Fibroblast of skin of left biceps (primary cell): ENCODE measurements around the gene LRG1.
"Not testable (repeated sequence)": the region's sequence is repeated elsewhere in the genome, so short reads cannot be mapped to it uniquely, and the experiment has no call there.

Experiments used
- DNase-seq, 2 experiments: peaks; one replicate each; pipeline ENCODE4 v3.0.0-alpha.2; 2013; ENCODE audit warnings: low read depth in 2 of 2

The LRG1 gene

DNA sequence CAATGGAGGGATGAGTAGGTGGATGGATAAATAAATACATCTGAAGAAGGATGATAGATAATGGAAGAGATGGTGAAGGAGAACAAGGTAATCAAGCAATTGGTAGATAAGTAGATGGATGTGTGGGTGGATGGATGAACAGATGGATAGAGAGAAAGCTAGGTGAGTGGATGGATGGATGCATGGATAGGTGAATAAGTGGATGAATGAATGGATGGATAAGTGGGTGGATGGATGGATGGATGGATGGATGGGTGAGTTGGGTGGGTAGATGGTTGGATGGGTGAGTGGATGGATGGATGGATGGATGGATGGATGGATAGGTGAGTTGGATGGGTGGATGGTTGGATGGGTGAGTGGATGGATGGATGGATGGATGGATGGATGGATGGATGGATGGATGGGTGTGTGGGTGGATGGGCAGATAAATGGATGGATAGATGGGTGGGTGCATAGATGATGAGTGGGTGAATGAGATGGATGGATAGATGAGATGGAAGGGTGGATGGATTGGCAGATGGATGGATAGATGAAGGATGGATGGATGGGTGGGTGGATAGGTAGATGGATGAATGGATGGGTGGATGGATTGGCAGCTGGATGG lies 13.4 kb upstream of the LRG1 start:
- DNase-seq, result no peak

DNA sequence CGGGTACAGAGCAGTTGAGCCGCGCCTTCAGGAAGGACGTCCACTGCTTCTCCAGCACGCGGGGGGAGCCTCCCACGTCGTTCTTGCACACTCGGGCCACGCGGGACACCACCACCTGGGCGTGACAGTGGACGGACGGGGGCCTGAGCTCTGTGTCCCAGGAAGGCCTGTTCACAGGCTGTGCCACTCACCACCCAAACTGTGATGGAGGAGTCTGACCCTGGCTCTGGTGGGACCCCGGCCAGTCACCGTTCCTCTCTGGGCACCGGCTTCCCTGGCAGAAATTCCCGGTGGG lies 12.6 kb upstream of the LRG1 start:
- DNase-seq, result no peak

DNA sequence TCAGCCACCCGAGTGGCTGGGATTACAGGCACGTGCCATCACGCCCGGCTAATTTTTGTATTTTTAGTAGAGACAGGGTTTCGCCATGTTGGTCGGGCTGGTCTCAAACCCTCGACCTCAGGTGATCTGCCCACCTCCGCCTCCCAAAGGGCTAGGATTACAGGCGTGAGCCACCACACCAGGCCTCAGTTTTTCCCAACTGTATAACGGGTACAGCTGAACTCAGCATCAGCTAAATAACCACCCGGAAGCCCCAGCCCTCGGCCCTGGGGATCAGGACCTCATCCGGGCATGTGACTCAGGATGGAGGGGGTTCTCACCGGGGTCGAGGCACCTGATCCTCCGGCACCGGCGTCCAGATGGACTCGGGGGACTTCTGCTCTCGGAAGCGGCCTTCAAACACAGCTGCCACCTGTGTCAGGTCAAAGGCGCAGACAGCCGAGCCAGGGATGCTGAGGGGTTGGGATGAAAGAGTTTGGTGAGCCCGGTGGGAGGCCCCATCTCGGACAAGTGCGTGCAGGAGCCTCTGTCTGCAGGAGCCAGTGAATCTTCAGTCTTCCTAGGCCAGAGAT lies 10.7 kb upstream of the LRG1 start:
- DNase-seq, result no peak

DNA sequence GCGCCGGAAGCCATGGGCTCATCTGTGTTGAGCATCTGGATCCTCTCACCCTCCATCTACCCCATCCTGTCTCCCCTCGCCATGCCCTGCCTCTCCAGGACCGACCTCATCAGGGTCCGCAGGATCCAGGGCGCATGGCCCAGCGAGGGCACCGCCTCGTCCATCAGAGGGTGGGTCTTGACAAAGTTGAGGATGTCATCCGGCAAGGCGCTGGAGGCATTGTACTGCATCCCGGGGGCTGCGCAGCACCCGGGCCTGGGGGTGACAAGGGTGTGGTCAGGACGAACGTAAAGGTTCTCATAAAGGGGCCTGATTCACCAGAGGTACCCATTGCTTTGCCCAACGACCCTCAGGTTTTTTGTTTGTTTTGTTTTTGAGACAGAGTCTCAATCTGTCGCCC lies 10.2 kb upstream of the LRG1 start:
- DNase-seq, result no peak

DNA sequence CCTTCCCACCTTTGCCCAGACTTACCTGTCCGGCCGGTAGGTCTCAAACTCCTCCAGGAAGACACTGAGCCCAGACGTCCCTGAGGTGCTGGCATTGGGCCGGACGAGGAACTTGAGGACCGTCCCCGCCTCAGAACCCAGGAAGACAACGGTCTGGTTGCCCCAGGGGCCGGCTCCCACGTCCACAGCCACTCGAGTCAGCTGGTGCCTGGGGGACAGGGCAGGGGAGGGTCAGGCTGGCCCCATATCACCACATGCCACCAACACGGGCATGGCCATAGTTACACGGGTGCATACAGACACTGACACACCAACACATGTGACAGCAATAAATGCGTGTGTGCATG lies 8.4 kb upstream of the LRG1 start:
- no peak for DNase-seq

DNA sequence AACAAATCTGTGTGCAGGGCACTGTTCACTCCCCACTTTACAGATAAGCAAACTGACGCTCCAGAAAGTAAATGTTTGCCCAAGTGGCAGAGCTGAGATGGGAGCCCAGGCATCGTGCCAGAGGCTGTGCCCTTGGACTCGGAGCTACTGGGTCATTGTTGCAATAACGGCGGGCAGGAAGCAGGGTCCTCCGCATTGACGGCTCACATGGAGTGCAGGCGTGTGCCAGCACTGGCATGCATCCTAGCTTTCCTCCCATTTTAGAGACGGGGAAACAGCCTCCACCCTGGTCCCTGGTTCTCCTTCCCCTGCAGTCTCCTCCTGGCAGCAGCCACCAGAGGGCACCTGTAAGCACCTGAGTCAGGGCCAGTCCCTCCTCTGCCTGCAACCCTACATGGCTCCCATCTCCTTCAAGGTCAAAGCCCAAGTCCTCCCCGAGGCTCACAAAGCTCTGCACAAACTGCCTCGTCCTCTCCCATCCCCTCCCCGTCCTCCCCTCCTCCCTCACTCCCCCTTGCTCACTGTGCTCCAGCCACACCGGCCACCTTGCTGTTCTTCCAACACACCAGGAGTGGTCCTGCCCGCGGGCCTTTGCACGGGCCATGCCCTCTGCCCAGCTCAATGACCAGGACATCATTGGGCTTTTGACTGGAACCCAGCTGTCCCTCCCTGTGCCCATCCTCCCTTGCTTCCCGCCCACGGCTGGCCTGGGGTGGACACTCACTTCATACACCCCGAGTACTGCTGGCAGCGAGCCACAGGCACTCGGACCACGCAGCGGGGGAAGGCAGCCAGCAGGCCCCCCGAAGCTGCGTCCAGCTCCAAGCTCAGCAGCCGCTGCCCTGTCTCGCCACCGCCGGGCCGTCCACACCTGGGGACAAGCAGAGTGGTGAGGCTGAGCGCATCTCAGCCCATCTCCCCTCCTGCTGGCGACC lies 7.7 kb upstream of the LRG1 start:
- no peak for DNase-seq

DNA sequence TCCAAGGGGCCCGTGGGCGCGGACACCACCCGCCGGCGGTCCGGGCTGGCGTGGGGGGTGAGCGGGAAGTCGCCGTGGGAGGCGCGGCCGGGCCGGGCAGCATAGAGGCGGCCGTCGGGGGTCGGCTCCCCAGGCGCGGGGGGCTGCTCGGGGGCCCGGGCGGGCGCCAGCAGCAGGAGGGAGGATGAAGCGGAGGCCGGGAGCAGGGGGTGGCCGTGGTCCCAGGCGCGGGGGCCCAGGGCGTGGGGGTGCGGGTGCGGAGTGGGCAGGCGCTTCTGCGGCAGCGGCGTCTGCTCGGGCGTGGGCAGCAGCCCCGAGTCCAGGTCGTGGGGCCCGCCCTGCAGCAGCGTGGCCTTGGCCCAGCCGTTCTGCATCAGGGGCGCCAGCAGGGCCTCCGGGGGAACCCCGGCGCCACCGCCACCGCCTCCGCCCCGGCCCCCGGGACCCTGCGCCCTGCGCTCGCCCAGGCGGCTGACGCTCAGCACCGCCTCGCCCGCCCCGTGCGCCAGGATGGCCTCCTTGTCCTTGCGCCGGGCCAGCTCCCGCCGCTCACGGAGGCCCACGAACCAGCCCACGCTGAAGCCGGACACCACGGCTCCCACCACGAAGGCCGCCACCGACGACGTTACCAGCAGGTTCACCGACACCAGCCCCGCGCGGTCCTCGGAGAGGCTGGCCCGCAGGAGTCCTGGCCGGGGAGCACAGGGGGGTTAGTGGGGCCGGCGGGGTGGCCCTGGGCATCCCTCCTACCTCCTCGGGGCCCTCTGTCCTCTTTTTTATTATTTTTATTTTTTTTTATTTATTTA lies 4.2 kb upstream of the LRG1 start:
- DNase-seq, result no peak

DNA sequence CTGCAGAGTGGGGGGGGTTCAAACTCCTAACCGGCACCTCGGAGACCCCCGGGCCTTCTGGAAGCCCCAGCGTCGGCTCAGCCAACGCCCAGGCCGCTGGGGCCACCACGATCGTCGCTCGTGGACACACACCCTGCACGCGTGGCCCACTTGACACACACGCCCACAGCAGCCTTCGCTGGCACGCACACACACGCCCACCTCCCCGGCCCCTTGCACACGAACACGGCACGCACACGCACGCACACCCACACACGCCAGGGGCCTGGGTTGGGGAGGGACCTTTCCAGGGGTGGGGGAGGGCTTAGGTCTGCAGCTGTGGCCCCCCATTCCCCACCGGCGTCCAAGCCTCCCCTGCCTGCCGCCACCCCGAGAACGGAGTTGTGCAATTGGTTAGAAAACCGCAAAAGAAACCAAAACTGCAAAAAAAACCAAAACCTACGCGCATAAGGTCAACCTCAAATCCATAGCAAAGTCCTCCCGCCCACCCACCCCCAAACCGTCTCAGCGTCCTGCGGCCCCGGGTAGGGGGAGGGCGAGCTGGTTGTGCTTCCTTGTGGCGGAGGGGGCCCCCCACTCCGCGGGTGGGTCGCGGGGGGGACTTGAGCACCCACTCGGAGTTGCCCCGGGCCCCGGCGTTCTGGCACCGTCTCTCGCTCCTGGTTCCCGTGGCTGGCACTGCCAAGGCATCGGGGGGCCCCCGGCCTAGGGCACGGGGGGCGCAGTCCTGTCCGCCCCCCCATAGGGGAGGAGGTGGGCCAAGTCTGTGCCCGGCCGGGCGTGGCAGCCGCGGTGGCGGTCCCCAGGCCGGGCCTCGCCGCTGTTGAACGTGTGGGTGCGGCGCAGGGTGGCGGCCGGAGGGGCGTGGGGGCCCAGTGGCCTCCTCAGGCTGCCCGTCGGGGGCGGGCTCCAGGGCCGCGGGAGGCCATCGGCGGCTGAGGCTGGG lies 3.3 kb upstream of the LRG1 start:
- DNase-seq, result no peak

DNA sequence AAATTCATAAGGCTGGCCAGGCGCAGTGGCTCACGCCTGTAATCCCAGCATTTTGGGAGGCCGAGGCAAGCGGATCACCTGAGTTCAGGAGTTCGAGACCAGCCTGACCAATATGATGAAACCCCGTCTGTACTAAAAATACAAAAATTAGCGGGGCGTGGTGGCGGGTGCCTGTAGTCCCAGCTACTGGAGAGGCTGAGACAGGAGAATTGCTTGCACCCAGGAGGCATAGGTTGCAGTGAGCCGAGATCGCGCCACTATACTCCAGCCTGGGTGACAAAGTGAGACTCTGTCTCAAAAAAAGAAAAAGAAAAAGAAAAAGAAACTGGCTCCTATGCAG lies 1.9 kb upstream of the LRG1 start:
- not testable (repeated sequence) for DNase-seq

DNA sequence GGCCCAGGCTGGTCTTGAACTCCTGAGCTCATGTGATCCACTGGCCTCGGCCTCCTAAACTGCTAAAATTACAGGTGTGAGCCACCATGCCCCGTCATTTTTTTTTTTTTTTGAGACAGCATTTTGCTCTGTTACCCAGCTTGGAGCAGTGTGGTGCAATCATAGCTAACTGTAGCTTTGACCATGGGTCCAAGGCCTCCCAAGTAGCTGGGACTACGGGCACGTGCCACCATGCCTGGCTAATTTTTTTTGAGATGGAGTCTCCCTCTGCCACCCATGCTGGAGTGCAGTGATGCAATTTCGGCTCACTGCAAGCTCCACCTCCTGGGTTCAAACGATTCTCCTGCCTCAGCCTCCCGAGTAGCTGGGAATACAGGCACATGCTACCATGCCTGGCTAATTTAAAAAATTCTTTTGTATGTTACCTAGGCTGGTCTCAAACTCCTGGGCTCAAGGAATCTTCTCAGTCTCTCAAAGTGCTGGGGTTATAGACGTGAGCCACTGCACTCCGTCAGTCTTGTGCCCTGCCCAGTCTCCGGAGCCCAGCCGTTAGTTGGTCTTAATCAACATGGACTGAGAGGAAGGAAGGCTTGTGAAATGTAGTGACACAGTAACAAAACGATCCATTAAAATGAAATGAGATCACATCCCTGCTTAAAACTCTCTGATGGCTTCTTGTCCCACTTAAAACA lies 1.4 kb upstream of the LRG1 start:
- DNase-seq, result no peak

DNA sequence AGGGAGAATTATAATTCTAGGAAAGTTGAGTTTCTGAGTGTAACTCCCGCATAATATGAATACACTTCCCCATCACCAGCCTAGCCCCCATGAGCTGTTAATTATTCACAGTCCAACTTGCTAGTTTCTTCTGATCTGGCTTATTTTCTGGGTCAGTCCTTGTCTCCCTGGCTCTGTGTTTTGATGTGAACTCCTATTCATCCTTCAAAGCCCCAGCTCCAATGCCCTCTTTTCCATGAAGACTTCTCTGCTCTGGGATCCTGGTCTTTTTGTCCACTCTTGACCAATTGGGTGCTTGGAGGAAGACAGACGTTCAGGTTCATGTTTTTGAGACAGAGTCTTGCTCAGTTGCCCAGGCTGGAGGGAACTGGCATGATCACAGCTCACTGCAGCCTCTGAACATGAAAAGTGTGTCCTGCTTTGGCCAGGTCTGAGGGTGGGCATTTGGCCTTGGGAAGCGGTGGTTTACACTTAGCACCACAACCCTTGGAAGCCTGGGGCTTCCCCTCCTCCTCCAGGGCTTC lies 605 bp downstream of the LRG1 start:
- no peak for DNase-seq

DNA sequence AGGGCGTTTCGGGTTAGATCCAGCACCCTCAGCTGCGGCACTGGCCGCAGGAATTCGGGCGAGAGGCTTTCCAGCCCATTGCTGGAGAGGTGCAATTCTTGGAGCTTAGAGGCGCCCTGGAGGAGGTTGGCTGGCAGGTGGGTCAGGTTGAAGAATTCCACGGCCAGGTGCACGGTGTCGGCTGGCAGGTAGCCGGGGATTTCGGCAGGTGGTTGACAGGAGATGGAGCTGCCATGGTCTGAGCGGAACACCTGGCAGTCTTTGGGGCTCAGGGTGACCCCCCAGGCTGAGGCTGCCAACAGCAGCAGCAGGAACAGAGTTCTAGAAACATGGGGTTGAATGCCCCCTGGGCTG lies 1.3 kb downstream of the LRG1 start:
- DNase-seq, result no peak

DNA sequence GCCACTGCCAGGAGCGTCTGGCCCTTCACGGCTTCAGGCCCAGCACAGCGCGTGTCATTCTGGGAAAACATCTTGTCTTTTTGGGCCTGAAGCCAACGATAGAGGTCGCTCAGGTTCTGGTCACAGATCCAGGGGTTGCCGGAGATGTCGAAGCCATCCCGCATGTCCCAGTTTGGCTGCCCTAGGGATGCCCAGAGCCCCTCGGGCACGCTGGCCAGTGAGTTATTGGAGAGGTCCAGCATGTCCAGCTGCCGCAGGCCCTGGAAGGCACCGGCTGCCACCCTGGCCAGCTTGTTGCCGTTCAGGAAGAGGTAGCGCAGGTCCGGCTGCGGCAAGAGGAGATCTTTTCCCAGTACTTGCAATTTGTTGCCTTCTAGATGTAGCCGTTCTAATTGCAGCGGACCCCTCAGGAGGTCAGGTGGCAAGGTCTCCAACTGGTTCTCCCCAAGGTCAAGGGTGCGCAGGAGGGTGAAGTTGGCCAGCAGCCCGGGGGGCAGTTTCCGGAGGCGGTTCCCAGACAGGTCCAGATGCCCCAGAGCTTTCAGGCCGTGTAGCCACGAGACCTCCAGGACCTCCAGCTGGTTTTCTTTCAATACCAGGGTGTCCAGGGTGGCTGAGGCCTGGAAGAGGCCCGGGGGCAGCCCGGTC lies 1.8 kb downstream of the LRG1 start:
- DNase-seq, result no peak

DNA sequence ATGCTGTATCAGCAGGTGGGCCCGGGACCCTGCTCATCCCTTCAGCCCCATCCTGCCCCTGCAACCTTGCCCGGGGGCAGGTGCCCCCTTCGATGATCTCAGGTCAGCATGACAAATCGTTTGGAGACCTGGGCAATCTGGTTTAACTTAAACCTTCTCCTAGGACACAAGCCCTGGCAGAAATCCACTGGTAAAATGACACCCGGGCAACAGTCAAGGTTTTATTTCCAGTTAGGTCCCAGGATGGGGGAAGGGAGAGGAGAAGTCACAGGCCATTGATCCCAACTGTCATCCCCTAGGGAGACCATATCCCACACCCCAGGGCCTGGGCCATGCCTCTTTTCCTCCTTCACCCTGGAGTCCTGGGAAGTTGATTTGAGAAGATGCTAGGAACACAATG lies 3.0 kb downstream of the LRG1 start:
- no peak for DNase-seq

DNA sequence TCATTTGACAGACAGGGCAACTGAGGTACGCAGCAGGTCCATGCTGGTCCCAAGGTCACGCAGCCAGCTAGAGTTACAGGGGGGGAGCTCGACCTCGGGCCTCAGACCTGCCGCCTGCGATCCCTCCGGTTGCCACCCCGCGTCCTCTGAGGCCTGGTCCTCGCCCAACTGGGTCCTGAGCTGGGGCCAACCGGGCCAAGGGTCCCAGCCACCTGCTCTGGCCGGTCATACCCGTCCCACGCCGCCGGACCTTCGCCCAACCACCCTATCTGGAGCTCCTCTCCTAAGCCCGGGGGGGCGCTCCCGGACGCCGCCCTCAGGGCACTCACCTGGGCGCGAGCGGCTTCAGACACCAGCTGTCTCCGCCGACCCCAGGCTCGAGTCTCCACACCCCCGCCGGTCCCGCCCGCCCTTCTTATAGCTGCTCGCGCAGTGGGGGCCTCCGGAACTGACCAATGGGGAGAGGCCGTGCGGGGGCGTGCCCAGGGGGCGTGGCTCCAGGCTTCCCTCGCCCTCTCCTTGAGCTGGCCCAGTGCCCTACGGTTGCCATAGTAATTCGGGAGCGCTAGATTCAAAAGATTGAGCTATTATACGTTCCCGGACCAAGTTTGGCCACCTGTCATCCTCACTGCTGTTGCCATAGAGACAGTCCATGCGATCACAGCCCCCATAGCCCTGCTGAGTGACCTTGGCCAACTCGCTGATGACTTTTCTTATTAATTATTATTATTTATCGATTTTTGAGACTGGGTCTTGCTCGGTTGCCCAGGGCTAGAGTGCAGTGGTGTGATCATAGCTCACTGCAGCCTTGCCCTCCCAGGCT lies 4.8 kb downstream of the LRG1 start, which contains the start of gene PLIN5:
Gene PLIN5, minus strand, starts transcription at position 389 of the 823 bp plus-strand sequence. CDS start 1,150 bp downstream, outside the sequence.
- no peak for DNase-seq

DNA sequence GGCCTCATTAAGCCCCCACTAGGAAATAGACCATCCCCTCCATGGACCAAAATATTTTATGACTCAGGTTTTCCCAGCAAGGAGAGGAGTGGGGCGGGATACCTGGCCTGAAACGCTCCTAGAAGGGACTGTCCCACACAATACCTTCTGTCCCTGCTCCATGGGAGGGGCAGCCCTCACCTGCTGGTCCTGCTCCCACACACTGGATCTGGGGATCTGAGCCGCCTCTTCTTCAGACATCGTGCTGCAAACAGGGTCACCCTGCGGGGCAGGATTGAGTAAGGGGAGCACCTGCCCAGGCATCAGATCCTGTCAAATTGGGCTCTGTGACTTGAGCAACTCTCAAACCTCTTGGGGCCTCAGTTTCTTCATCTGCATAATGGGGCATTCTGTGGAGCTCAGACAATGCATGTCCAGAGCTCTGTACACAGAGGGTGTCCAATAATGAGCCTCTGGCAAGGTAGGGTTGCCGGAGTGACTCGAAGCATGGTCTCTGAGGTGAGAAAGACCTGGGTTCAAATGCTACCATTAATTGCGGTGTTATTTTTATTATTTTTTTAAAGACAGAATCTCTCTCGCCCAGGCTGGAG lies 5.9 kb downstream of the LRG1 start:
- no peak for DNase-seq

DNA sequence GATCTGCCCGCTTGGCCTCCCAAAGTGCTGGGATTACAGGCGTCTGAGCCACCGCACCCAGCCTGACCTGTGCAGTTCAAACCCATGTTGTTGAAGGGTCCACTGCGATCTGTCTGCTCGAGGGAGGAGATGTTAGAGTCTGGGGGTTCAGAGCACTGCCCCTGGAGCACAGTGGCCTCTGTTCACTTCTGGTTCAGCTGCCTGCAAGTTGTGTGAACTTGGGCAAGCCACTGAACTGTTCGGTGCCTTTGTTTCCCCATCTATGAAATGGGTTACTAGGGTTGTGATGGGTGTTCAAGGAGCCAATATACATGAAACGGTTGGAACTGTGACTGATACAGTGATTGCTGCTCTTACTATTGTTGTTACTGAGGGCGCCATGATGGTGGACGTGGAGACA lies 6.5 kb downstream of the LRG1 start:
- no peak for DNase-seq

DNA sequence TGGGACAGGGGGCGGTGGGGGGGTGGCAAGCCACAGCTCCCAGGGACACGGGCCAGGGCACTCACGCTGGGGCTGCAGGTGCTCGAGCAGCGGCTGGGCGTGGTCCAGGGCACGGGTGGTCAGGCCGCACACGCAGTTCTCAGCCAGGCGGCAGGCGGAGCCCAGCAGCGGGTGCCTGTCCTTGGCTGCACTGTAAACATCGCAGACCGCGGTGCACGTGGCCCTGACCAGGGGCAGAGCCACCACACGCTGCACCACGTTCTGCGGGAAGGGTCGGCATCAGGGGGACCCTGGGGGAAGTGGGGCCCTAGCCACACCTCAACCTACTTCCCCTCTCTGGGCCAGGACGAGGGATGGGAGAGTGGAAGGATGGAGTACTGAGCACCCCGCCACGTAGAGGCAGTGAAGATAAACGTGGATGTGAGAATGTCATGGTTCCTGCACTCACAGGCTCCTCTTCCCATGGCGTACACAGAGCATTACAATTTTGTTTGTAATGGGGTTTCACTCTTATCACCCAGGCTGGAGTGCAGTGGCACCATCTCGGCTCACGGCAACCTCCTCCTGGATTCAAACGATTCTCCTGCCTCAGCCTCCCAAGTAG lies 8.2 kb downstream of the LRG1 start:
- no peak for DNase-seq
